Nephron progenitor cell (in vitro differentiated cells): ENCODE results near the gene SEPSECS.

Experiments used
- DNase-seq: peaks from one replicate; pipeline ENCODE4 v3.0.0; 2021
- H3K27ac Mint-ChIP-seq: 2 replicates; pipeline ENCODE4 v1.8.0; 2021; ENCODE audit warnings: mild to moderate bottlenecking, moderate library complexity, mixed read lengths
- H3K27me3 Mint-ChIP-seq: 2 replicates; pipeline ENCODE4 v1.8.0; 2021; ENCODE audit warnings: mild to moderate bottlenecking, low read depth, mixed read lengths; ENCODE audit not compliant: poor library complexity
- H3K36me3 Mint-ChIP-seq: 2 replicates; pipeline ENCODE4 v1.8.0; 2021; ENCODE audit warnings: low read depth, mixed read lengths
- H3K4me1 Mint-ChIP-seq: 2 replicates; pipeline ENCODE4 v1.8.0; 2021; ENCODE audit warnings: mixed read lengths
- H3K4me3 Mint-ChIP-seq: 2 replicates; pipeline ENCODE4 v1.8.0; 2021; ENCODE audit warnings: mild to moderate bottlenecking, moderate library complexity, mixed read lengths
- H3K9me3 Mint-ChIP-seq: 2 replicates; pipeline ENCODE4 v1.8.0; 2021; ENCODE audit warnings: mild to moderate bottlenecking, moderate library complexity, mixed read lengths
- TF ChIP-seq, protein P1 (sequence below): fragments of 200-600 bp; sonication (generic); IDR thresholded peaks from 2 replicates; pipeline ENCODE4 v1.5.0; 2021; ENCODE audit warnings: antibody characterized with exemption

SEPSECS gene

GRCh38 chr4:25159837-25160713 lies at the start of gene SEPSECS:
SEPSECS (minus strand) TSS chr4:25160449; CDS start chr4:25160369, 80 bp downstream.
- peak within 1 kb of the TSS; percentile 91 for H3K4me3 Mint-ChIP-seq
- peak; percentile 95 for DNase-seq
- peaks cover 29% of the 10 kb centered on the region for H3K4me1 Mint-ChIP-seq
- TF ChIP-seq, protein P1, sequence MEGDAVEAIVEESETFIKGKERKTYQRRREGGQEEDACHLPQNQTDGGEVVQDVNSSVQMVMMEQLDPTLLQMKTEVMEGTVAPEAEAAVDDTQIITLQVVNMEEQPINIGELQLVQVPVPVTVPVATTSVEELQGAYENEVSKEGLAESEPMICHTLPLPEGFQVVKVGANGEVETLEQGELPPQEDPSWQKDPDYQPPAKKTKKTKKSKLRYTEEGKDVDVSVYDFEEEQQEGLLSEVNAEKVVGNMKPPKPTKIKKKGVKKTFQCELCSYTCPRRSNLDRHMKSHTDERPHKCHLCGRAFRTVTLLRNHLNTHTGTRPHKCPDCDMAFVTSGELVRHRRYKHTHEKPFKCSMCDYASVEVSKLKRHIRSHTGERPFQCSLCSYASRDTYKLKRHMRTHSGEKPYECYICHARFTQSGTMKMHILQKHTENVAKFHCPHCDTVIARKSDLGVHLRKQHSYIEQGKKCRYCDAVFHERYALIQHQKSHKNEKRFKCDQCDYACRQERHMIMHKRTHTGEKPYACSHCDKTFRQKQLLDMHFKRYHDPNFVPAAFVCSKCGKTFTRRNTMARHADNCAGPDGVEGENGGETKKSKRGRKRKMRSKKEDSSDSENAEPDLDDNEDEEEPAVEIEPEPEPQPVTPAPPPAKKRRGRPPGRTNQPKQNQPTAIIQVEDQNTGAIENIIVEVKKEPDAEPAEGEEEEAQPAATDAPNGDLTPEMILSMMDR, result no peak
- H3K27me3 Mint-ChIP-seq, result no peaks in the 10 kb centered on the region
- H3K27ac Mint-ChIP-seq, result peak within 1 kb of the TSS; percentile 86
- H3K9me3 Mint-ChIP-seq, result no peaks in the 10 kb centered on the region
- no peaks in the 10 kb centered on the region for H3K36me3 Mint-ChIP-seq

DNA sequence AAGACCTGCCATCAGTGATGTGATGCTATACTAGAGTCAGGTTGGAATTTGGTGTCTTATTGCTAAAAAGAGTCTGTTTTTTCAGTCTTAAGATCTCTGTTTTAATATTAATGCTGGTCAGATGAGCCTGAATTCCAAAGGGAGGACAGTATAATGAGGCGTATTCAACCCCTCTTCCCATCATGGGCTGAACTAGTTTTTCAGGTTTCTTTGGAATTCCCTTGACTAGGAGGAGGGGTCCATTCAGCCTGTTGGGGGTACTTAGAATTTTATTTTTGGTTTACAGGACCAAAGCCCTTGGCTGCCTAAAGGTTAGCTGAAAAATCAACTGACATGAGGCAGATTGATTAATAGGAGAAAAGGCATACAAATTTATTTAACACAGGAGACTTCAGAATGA lies 49.5 kb upstream of the SEPSECS start:
- H3K36me3 Mint-ChIP-seq, result no peaks in the 10 kb centered on the region
- H3K27ac Mint-ChIP-seq, result no peak overlapping the region
- no peak overlapping the region for H3K4me3 Mint-ChIP-seq
- no peak for DNase-seq
- TF ChIP-seq, protein P1, result no peak
- H3K9me3 Mint-ChIP-seq, result peaks cover 30% of the 10 kb centered on the region
- H3K27me3 Mint-ChIP-seq, result no peaks in the 10 kb centered on the region
- H3K4me1 Mint-ChIP-seq, result no peaks in the 10 kb centered on the region

DNA sequence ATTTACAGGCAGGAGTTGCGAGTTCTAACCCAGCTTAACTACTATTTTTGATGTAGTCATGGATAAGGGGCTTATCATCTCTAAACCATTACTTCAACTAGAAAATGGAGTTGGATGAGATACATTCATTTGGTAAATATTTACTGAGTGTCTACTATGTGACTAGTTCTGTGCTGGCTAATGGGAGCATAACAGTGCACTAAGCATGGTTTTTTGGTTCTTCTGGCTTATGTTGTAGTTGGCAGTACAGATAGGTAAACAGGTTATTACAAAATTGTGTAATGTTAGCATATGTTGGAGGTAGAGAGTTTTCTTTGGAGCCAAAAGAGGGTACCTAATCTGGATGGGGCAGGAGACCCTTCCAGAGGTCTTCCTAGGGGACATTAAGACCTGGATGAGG lies 47.7 kb upstream of the SEPSECS start:
- H3K36me3 Mint-ChIP-seq, result no peaks in the 10 kb centered on the region
- H3K27me3 Mint-ChIP-seq, result no peaks in the 10 kb centered on the region
- TF ChIP-seq, protein P1, result no peak
- H3K9me3 Mint-ChIP-seq, result peaks cover 26% of the 10 kb centered on the region
- no peak overlapping the region for H3K27ac Mint-ChIP-seq
- H3K4me1 Mint-ChIP-seq, result no peaks in the 10 kb centered on the region
- no peak overlapping the region for H3K4me3 Mint-ChIP-seq
- DNase-seq, result no peak

- Mint-ChIP-seq H3K27me3 (no peaks in the 10 kb centered on the region), H3K9me3 (peaks cover 21% of the 10 kb centered on the region), H3K4me3 (no peak overlapping the region), H3K27ac (no peak overlapping the region), H3K4me1 (no peaks in the 10 kb centered on the region), H3K36me3 (peaks cover 11% of the 10 kb centered on the region)
- no peak for DNase-seq
- TF ChIP-seq, protein P1, result no peak
These were observed 38.5 kb upstream of the SEPSECS start for GRCh38 chr4:25198713-25199112.

DNA sequence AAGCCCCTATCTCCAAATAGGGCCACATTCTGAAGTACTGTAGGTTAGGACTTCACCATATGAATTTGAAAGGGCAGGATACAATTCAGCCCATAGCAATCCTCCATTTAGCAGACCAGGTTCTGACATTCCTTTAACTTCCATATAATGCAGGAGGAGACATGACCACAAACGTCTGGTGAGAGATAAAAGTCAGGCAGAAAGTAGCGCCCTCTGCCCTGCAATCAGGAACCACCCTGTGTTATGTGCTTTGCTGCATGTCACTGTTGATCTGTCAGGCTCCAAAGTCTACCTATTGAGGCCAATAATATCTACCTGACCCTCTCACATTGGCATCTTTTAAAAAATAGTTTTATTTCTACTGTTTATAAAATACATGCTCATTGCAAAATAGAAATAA lies 30.2 kb upstream of the SEPSECS start:
- DNase-seq, result no peak
- no peak overlapping the region for H3K27ac Mint-ChIP-seq
- no peaks in the 10 kb centered on the region for H3K9me3 Mint-ChIP-seq
- H3K36me3 Mint-ChIP-seq, result no peaks in the 10 kb centered on the region
- TF ChIP-seq, protein P1, result no peak
- peaks cover 12% of the 10 kb centered on the region for H3K27me3 Mint-ChIP-seq
- no peaks in the 10 kb centered on the region for H3K4me1 Mint-ChIP-seq
- H3K4me3 Mint-ChIP-seq, result no peak overlapping the region

GRCh38 chr4:25184056-25184455 lies 23.8 kb upstream of the SEPSECS start:
- Mint-ChIP-seq H3K9me3 (no peaks in the 10 kb centered on the region), H3K36me3 (no peaks in the 10 kb centered on the region), H3K27me3 (peaks cover 33% of the 10 kb centered on the region), H3K4me1 (peaks cover 30% of the 10 kb centered on the region), H3K4me3 (no peak overlapping the region), H3K27ac (no peak overlapping the region)
- TF ChIP-seq, protein P1, result no peak
- no peak for DNase-seq
